ENCODE results near the gene DHX40. TPM values are rescaled to one million over a fixed set of nuclear protein-coding genes. Genes with fewer than 3 reads are reported as not detected.

The DHX40 gene
- total RNA-seq, 1 experiment from 2014 or later: 16.2 TPM

DNA sequence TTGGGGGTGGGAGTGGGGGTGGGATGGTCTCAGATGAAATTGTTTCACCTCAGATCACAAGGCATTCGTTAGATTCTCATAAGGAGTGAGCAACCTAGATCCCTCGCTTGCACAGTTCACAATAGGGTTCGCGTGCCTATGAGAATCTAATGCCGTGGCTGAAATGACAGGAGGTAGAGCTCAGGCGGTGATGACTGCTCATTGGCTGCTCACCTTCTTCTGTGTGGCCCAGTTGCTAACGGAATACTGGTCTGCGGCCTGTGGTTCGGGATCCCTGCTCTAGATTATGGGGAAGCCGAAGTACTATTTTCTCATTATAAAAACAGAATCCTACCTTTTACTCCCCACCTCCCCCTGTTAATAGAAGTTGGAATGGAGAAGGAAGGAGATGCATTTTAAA is 73.1 kb downstream of the DHX40 start:
- in situ Hi-C loops (cut with HindIII; ENCODE audit: low pct_unique_long_range_greater_than_20kb, low sequenced_read_pairs) (no loop called here), intact Hi-C loops (cut with micrococcal nuclease; ENCODE audit: unreplicated experiment) (no loop called here)
- Histone ChIP-seq H3K4me3 (ENCODE audit: low read depth in 2 of 2, low read length in 2 of 2) (no peak overlapping the region), H3K36me3 (ENCODE audit: control insufficient read depth, insufficient read depth, low read length) (no peaks in the 10 kb centered on the region; the same call in 1 of the 2 replicates), H3K9me3 (ENCODE audit: control insufficient read depth, insufficient read depth, low read depth, low read length) (no peaks in the 10 kb centered on the region), H3K27ac (ENCODE audit: low read length) (no peak overlapping the region), H3K27me3 (ENCODE audit: control insufficient read depth, insufficient read depth, low read length) (no peaks in the 10 kb centered on the region), H3K4me1 (ENCODE audit: control insufficient read depth, insufficient read depth, low read length) (peaks cover 18% of the 10 kb centered on the region)
- ChIA-PET POLR2A (no interaction called here), CTCF (no interaction called here)
- no peak for ATAC-seq
- no peak for DNase-seq (ENCODE audit: low read depth, low spot score)
- BruUV-seq (replicated peaks): no TSS peak
- TF ChIP-seq, protein P1, sequence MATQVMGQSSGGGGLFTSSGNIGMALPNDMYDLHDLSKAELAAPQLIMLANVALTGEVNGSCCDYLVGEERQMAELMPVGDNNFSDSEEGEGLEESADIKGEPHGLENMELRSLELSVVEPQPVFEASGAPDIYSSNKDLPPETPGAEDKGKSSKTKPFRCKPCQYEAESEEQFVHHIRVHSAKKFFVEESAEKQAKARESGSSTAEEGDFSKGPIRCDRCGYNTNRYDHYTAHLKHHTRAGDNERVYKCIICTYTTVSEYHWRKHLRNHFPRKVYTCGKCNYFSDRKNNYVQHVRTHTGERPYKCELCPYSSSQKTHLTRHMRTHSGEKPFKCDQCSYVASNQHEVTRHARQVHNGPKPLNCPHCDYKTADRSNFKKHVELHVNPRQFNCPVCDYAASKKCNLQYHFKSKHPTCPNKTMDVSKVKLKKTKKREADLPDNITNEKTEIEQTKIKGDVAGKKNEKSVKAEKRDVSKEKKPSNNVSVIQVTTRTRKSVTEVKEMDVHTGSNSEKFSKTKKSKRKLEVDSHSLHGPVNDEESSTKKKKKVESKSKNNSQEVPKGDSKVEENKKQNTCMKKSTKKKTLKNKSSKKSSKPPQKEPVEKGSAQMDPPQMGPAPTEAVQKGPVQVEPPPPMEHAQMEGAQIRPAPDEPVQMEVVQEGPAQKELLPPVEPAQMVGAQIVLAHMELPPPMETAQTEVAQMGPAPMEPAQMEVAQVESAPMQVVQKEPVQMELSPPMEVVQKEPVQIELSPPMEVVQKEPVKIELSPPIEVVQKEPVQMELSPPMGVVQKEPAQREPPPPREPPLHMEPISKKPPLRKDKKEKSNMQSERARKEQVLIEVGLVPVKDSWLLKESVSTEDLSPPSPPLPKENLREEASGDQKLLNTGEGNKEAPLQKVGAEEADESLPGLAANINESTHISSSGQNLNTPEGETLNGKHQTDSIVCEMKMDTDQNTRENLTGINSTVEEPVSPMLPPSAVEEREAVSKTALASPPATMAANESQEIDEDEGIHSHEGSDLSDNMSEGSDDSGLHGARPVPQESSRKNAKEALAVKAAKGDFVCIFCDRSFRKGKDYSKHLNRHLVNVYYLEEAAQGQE (IDR thresholded peaks at IDR 0.05; ENCODE audit: insufficient read depth in 1 of 2, low read depth in 2 of 2, low read length in 1 of 2): no peak
- TF ChIP-seq POLR2AphosphoS5 (IDR thresholded peaks at IDR 0.05; ENCODE audit: low read depth, low read length): no peak
- TF ChIP-seq SIN3A (IDR thresholded peaks at IDR 0.05; ENCODE audit: borderline replicate concordance, insufficient read depth, low read depth, low read length): no peak
- TF ChIP-seq, protein P2, sequence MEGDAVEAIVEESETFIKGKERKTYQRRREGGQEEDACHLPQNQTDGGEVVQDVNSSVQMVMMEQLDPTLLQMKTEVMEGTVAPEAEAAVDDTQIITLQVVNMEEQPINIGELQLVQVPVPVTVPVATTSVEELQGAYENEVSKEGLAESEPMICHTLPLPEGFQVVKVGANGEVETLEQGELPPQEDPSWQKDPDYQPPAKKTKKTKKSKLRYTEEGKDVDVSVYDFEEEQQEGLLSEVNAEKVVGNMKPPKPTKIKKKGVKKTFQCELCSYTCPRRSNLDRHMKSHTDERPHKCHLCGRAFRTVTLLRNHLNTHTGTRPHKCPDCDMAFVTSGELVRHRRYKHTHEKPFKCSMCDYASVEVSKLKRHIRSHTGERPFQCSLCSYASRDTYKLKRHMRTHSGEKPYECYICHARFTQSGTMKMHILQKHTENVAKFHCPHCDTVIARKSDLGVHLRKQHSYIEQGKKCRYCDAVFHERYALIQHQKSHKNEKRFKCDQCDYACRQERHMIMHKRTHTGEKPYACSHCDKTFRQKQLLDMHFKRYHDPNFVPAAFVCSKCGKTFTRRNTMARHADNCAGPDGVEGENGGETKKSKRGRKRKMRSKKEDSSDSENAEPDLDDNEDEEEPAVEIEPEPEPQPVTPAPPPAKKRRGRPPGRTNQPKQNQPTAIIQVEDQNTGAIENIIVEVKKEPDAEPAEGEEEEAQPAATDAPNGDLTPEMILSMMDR (IDR thresholded peaks at IDR 0.05): no peak
- no peak for TF ChIP-seq TCF7L2 (IDR thresholded peaks at IDR 0.05; ENCODE audit: low read depth, low read length)

GRCh38 chr17:59641799-59642484 is 76.5 kb downstream of the DHX40 start:
- BruUV-seq (replicated peaks): no TSS peak
- ATAC-seq (no peak), DNase-seq (ENCODE audit: low read depth, low spot score) (no peak)
- Histone ChIP-seq H3K9me3 (ENCODE audit: control insufficient read depth, insufficient read depth, low read depth, low read length) (no peaks in the 10 kb centered on the region), H3K27me3 (ENCODE audit: control insufficient read depth, insufficient read depth, low read length) (no peaks in the 10 kb centered on the region), H3K4me1 (ENCODE audit: control insufficient read depth, insufficient read depth, low read length) (peaks cover 10% of the 10 kb centered on the region), H3K4me3 (ENCODE audit: low read depth in 2 of 2, low read length in 2 of 2) (no peak overlapping the region), H3K36me3 (ENCODE audit: control insufficient read depth, insufficient read depth, low read length) (peaks cover 18% of the 10 kb centered on the region), H3K27ac (ENCODE audit: low read length) (no peak overlapping the region)
- POLR2A ChIA-PET: no interaction called here
- intact Hi-C loops (cut with micrococcal nuclease; ENCODE audit: unreplicated experiment) (no loop called here), in situ Hi-C loops (cut with HindIII; ENCODE audit: low pct_unique_long_range_greater_than_20kb, low sequenced_read_pairs) (no loop called here)
- TF ChIP-seq TCF7L2 (IDR thresholded peaks at IDR 0.05; ENCODE audit: low read depth, low read length) (no peak), POLR2AphosphoS5 (IDR thresholded peaks at IDR 0.05; ENCODE audit: low read depth, low read length) (no peak), SIN3A (IDR thresholded peaks at IDR 0.05; ENCODE audit: borderline replicate concordance, insufficient read depth, low read depth, low read length) (no peak)
- TF ChIP-seq, protein P1 (IDR thresholded peaks at IDR 0.05; ENCODE audit: insufficient read depth in 1 of 2, low read depth in 2 of 2, low read length in 1 of 2): no peak
- TF ChIP-seq, protein P2 (IDR thresholded peaks at IDR 0.05): no peak
- CTCF ChIA-PET: no interaction called here
